Hepatocyte (in vitro differentiated cells): ENCODE measurements around the gene TCF19. TPM values are rescaled to one million over a fixed set of nuclear protein-coding genes. Genes with fewer than 3 reads are reported as not detected.
"Not testable (repeated sequence)": the region's sequence is repeated elsewhere in the genome, so short reads cannot be mapped to it uniquely, and the experiment has no call there.

Source experiments
- DNase-seq: peaks from one replicate; pipeline ENCODE4 v3.0.0-alpha.2; 2016; ENCODE audit warnings: low spot score
- H2AFZ ChIP-seq: fragments of 200-600 bp; sonication (generic); 2 replicates; pipeline ENCODE4 v1.6.0; 2016; ENCODE audit warnings: antibody characterized with exemption, mild to moderate bottlenecking
- H3K27ac ChIP-seq: fragments of 200-600 bp; sonication (generic); 2 replicates; pipeline ENCODE4 v1.5.1; 2016; ENCODE audit warnings: mild to moderate bottlenecking
- H3K27me3 ChIP-seq: fragments of 200-600 bp; sonication (generic); 2 replicates; pipeline ENCODE4 v1.6.1; 2016
- H3K36me3 ChIP-seq: fragments of 200-600 bp; sonication (generic); replicated peaks from 2 replicates; pipeline ENCODE4 v1.5.1; 2016; ENCODE audit warnings: low read depth; ENCODE audit not compliant: insufficient read depth
- H3K4me1 ChIP-seq: fragments of 200-600 bp; sonication (generic); 2 replicates; pipeline ENCODE4 v1.5.1; 2016; ENCODE audit warnings: mild to moderate bottlenecking, moderate library complexity; ENCODE audit not compliant: insufficient read depth
- H3K4me2 ChIP-seq: fragments of 200-600 bp; sonication (generic); 2 replicates; pipeline ENCODE4 v1.6.0; 2016
- H3K4me3 ChIP-seq: fragments of 200-600 bp; sonication (generic); 2 replicates; pipeline ENCODE4 v1.5.1; 2016; ENCODE audit warnings: mild to moderate bottlenecking
- H3K79me2 ChIP-seq: fragments of 200-600 bp; sonication (generic); 2 replicates; pipeline ENCODE4 v1.6.0; 2017; ENCODE audit warnings: mild to moderate bottlenecking
- H3K9me2 ChIP-seq: fragments of 200-600 bp; sonication (generic); replicated peaks from 2 replicates; pipeline ENCODE4 v1.6.0; 2017; ENCODE audit warnings: mild to moderate bottlenecking; ENCODE audit not compliant: insufficient read depth
- H3K9me3 ChIP-seq: fragments of 200-600 bp; sonication (generic); 2 replicates; pipeline ENCODE4 v1.5.1; 2016; ENCODE audit warnings: low read depth, mild to moderate bottlenecking
- H4K20me1 ChIP-seq: fragments of 200-600 bp; sonication (generic); 2 replicates; pipeline ENCODE4 v1.6.0; 2016; ENCODE audit warnings: mild to moderate bottlenecking; ENCODE audit not compliant: insufficient read depth, poor library complexity, severe bottlenecking
- CTCF ChIP-seq: fragments of 200-600 bp; sonication (generic); IDR thresholded peaks from 2 replicates; pipeline ENCODE4 v1.5.1; 2016; ENCODE audit warnings: antibody characterized with exemption, mild to moderate bottlenecking; ENCODE audit not compliant: poor library complexity
- EZH2 ChIP-seq: fragments of 200-600 bp; sonication (generic); IDR thresholded peaks from 2 replicates; pipeline ENCODE4 v1.6.1; 2016; ENCODE audit warnings: antibody characterized with exemption, mild to moderate bottlenecking, borderline replicate concordance
- EZH2phosphoT487 ChIP-seq: fragments of 200-600 bp; sonication (generic); IDR thresholded peaks from one replicate; pipeline ENCODE4 v1.6.1; 2018; ENCODE audit warnings: antibody characterized with exemption, mild to moderate bottlenecking, low read depth, moderate library complexity; ENCODE audit not compliant: unreplicated experiment, severe bottlenecking
- WGBS: methylation state at CpG from one replicate; pipeline ENCODE4 v1.1.6; 2016; ENCODE audit warnings: low lambda C conversion rate; ENCODE audit errors: missing lambda C conversion rate; 5-methylcytosine and 5-hydroxymethylcytosine counted together
- polyA plus RNA-seq: library from polyadenylated mRNA; unstranded; fragments of >200 nt; fragmentation: Nextera tagmentation; extraction: Ambion mirVana; gene quantifications from 2 replicates; pipeline ENCODE4 v1.2.1, GENCODE V29; 2016
- total RNA-seq: library from RNA; depleted of rRNA; stranded (reverse); fragments of >200 nt; gene quantifications from 2 replicates; pipeline ENCODE4 v1.2.3, GENCODE V29; 2014

The TCF19 gene
- total and polyA plus RNA-seq, 2 experiments from 2014 or later, result 5.0 to 6.3 TPM

GRCh38 chr6:31162463-31163165 is 4.2 kb downstream of the TCF19 start:
- Histone ChIP-seq H3K27me3 (no peaks in the 10 kb centered on the region), H3K9me2 (no peaks in the 10 kb centered on the region), H3K36me3 (no peaks in the 10 kb centered on the region), H3K4me1 (peaks cover 5% of the 10 kb centered on the region), H3K4me3 (no peak overlapping the region), H2AFZ (no peak overlapping the region), H3K79me2 (no peaks in the 10 kb centered on the region), H4K20me1 (no peaks in the 10 kb centered on the region), H3K27ac (no peak overlapping the region), H3K9me3 (no peaks in the 10 kb centered on the region), H3K4me2 (no peak overlapping the region)
- WGBS, result 93% methylated on average over 13 of the region's 13 CpGs
- TF ChIP-seq EZH2phosphoT487, result no peak
- no peak for TF ChIP-seq EZH2
- no peak for TF ChIP-seq CTCF
- DNase-seq, result no peak

DNA sequence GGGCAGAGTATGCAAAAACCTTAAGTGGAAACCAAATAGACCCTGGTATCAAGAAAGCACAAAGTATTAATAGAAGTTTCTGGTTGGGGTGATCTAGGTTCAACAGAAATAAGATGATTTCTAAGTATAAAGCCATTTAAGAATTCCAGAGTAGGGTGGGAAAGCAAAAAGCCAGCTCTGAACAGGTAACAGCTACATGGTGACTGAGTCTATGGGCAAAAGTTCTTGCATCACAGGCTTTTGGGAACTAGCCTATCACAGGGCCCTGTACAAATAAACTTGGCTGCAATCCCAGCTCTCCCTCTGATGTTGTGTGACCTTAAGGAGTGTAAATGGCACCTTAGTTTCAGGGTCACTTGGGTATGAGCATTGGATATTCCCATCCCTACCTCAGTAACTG is 5.5 kb downstream of the TCF19 start:
- H3K36me3 ChIP-seq, result no peaks in the 10 kb centered on the region
- no peak overlapping the region for H2AFZ ChIP-seq
- H3K27ac ChIP-seq, result no peak overlapping the region
- H3K4me1 ChIP-seq, result peaks cover 3% of the 10 kb centered on the region
- DNase-seq, result no peak
- H3K9me3 ChIP-seq, result no peaks in the 10 kb centered on the region
- H3K9me2 ChIP-seq, result no peaks in the 10 kb centered on the region
- no peak overlapping the region for H3K4me2 ChIP-seq
- no peak overlapping the region for H3K4me3 ChIP-seq
- H3K27me3 ChIP-seq, result peaks cover 6% of the 10 kb centered on the region
- no peaks in the 10 kb centered on the region for H4K20me1 ChIP-seq
- TF ChIP-seq EZH2 (no peak), EZH2phosphoT487 (no peak), CTCF (no peak)
- H3K79me2 ChIP-seq, result no peaks in the 10 kb centered on the region

DNA sequence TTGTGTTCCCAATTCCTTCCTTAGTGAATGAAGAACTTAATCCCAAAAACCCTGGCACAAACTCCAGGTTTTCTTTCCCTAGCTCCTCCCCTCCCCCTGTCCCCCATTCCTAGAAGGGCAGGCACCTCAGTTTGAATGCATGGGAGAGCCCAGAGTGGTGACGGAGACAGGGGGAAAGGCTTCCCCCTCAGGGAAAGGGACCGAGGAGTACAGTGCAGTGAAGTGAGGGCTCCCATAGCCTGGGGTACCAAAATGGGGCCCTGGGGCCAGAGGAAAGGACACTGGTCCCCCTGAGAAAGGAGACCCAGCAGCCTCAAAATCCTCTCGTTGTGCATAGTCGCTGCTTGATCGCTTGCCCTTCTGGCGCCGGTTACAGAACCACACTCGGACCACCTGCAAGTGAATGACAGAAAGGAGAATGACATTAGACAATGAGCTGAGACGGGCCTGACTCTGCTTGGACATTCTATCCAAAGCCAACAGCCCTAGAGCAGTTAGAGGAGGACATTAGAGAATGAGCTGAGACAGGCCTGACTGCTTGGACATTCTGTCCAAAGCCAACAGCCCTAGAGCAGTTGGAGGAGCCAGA is 6.2 kb downstream of the TCF19 start:
- not testable (repeated sequence) for H4K20me1 ChIP-seq, H3K4me3 ChIP-seq, H3K9me2 ChIP-seq, H3K4me2 ChIP-seq, H3K4me1 ChIP-seq, H2AFZ ChIP-seq, H3K79me2 ChIP-seq, H3K9me3 ChIP-seq, H3K27ac ChIP-seq, DNase-seq, H3K36me3 ChIP-seq, H3K27me3 ChIP-seq
- 88% methylated on average over 8 of the region's 9 CpGs for WGBS

DNA sequence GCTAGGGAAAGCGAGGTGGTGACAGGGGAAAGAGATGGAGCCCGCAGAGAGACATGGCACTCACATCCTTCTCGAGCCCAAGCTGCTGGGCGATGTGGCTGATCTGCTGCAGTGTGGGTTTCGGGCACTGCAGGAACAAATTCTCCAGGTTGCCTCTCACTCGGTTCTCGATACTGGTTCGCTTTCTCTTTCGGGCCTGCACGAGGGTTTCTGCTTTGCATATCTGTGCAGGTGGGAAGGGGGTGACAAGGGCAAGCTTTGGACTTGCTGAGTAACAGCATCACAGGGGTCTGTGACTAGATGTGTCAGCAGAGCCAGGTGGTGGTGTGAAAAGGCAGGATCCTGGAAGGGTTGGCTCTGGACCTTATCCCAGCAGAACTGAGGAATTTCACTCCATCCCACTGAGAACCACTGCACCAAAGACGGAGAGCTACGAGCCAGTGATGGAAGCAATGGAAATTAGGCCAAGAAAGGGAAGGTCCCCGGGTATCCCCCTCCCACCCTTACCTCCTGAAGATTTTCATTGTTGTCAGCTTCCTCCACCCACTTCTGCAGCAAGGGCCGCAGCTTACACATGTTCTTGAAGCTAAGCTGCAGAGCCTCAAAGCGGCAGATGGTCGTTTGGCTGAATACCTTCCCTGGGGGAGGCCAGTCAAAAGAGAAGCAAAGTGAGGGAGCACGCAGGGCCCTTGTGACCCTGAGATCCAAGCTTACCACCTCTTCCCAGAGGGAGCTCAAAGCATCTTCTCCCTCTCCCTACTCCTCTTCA is 6.9 kb downstream of the TCF19 start:
- not testable (repeated sequence) for H3K9me2 ChIP-seq, H2AFZ ChIP-seq, H3K27ac ChIP-seq, H4K20me1 ChIP-seq, H3K4me3 ChIP-seq, H3K4me1 ChIP-seq, H3K27me3 ChIP-seq, H3K4me2 ChIP-seq, DNase-seq, H3K9me3 ChIP-seq, H3K36me3 ChIP-seq, H3K79me2 ChIP-seq
- 85% methylated on average over 17 of the region's 17 CpGs for WGBS
